Fibroblast of lung (primary cell): Measurements from ENCODE around the gene HAND1. TPM values are rescaled to one million over a fixed set of nuclear protein-coding genes. Genes with fewer than 3 reads are reported as not detected.

ENCODE experiments used
- DNase-seq, 2 donors: peaks; one replicate each; pipeline versions ENCODE4 v3.0.0 to v3.0.0-alpha.2; 2010; ENCODE audit warnings: low read depth in 2 of 2
- H2AFZ ChIP-seq: 2 replicates; pipeline ENCODE4 v1.5.1; 2012; ENCODE audit warnings: low read length, control low read depth, inconsistent platforms
- H3K27ac ChIP-seq: 2 replicates; pipeline ENCODE4 v1.5.1; 2011; ENCODE audit warnings: low read length, control low read depth; ENCODE audit not compliant: insufficient read depth
- H3K27me3 ChIP-seq: 2 replicates; pipeline ENCODE4 v1.5.1; 2011; ENCODE audit warnings: mild to moderate bottlenecking, low read length; ENCODE audit not compliant: control insufficient read depth, insufficient read depth
- H3K36me3 ChIP-seq: 2 replicates; pipeline ENCODE4 v1.5.1; 2011; ENCODE audit warnings: low read length; ENCODE audit not compliant: control insufficient read depth, insufficient read depth
- H3K4me1 ChIP-seq: 2 replicates; pipeline ENCODE4 v1.5.1; 2011; ENCODE audit warnings: low read length; ENCODE audit not compliant: control insufficient read depth, insufficient read depth; ENCODE audit errors: extremely low read depth
- H3K4me2 ChIP-seq: 2 replicates; pipeline ENCODE4 v1.5.1; 2011; ENCODE audit warnings: low read length, control low read depth; ENCODE audit not compliant: insufficient read depth; ENCODE audit errors: extremely low read depth
- H3K4me3 ChIP-seq, 4 experiments: fragments of 200-600 bp in 1 of 4; sonication (generic) in 1 of 4; replicated peaks in 1 of 4; 2 replicates each; pipeline ENCODE4 v1.5.1; 2011 to 2016; ENCODE audit warnings: low read length in 4 of 4, low read depth in 3 of 4, mild to moderate bottlenecking in 3 of 4, control low read depth in 2 of 4, inconsistent platforms in 1 of 4, mixed read lengths in 1 of 4; ENCODE audit not compliant: insufficient read depth in 1 of 4; ENCODE audit errors: control extremely low read depth in 1 of 4
- H3K79me2 ChIP-seq: 2 replicates; pipeline ENCODE4 v1.5.1; 2012; ENCODE audit warnings: mild to moderate bottlenecking, low read length, inconsistent platforms; ENCODE audit not compliant: control insufficient read depth, insufficient read depth
- H3K9ac ChIP-seq: 2 replicates; pipeline ENCODE4 v1.5.1; 2011; ENCODE audit warnings: mild to moderate bottlenecking, low read length, control low read depth; ENCODE audit not compliant: insufficient read depth
- H3K9me3 ChIP-seq: 2 replicates; pipeline ENCODE4 v1.5.1; 2012; ENCODE audit warnings: low read depth, low read length; ENCODE audit not compliant: control insufficient read depth, insufficient read depth
- H4K20me1 ChIP-seq: 2 replicates; pipeline ENCODE4 v1.5.1; 2011; ENCODE audit warnings: low read length; ENCODE audit not compliant: control insufficient read depth, insufficient read depth; ENCODE audit errors: extremely low read depth
- EZH2 ChIP-seq: IDR thresholded peaks from 2 replicates; pipeline ENCODE4 v1.5.1; 2012; ENCODE audit warnings: low read length, control low read depth, mild to moderate bottlenecking; ENCODE audit errors: missing control alignments
- polyA plus RNA-seq, 2 donors: library from polyadenylated mRNA; depleted of rRNA in 1 of 2; stranded (reverse) in 1 of 2; unstranded in 1 of 2; fragments of >200 nt; gene quantifications; 2 replicates each; pipeline ENCODE4 v1.2.1, GENCODE V29; 2011 to 2012; ENCODE audit warnings: missing spikeins in 1 of 2
- total RNA-seq: library from RNA; depleted of rRNA; stranded (reverse); fragments of >200 nt; gene quantifications from 2 replicates; pipeline ENCODE4 v1.2.1, GENCODE V29; 2014
- TF ChIP-seq, protein P1 (sequence below), 2 donors: IDR thresholded peaks in 1 of 2; conservative IDR thresholded peaks in 1 of 2; 1 replicate in 1 of 2; 2 replicates in 1 of 2; pipeline ENCODE4 v1.5.1; 2011 to 2012; ENCODE audit warnings: low read length in 2 of 2, control low read depth in 1 of 2, inconsistent platforms in 1 of 2, low read depth in 1 of 2, mild to moderate bottlenecking in 1 of 2

Gene HAND1
- total and polyA plus RNA-seq, 2 donors (not counting 1 experiment from before 2014, with no cell fraction given), result not detected

DNA sequence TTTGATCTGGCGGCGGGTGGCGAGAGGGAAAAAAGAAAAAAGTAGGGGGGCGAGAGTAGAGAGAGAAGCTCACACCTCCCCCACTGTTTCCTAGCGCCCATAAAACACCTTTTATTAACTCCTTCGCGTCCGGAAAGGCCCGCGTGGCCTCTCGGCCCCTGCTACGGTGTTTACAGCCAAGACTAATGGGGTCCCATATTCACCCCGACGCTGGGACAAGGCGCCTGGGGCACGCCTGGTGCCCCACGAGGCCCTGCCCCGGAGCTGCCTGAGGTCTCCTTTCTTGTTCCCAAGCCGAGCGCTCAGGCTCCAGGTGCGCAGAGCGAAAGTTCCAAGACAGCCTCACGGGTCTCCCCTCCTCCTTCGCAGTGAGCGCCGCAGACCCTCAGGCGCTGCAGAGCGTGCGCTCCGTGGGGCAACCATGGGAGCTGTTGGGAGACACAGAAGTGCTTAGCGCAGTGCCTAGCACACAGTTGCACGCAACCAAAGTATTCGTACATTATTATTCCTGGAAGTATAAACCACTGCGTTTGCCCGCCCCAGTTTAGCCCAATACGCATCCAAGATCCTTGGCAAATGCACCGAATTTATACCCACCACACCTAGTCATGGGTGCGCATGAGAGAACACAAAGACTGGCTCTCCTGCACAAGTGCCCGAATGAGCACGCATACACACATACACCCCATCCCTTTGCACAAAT, 4.3 kb downstream of the HAND1 start:
- no peaks in the 10 kb centered on the region for H3K9me3 ChIP-seq
- H3K4me1 ChIP-seq, result no peaks in the 10 kb centered on the region
- H3K4me2 ChIP-seq, result no peak overlapping the region
- no peak overlapping the region for H3K4me3 ChIP-seq
- no peak for DNase-seq
- no peaks in the 10 kb centered on the region for H3K36me3 ChIP-seq
- H3K27me3 ChIP-seq, result peaks cover 85% of the 10 kb centered on the region
- no peak overlapping the region for H3K27ac ChIP-seq
- H2AFZ ChIP-seq, result no peak overlapping the region
- H3K79me2 ChIP-seq, result no peaks in the 10 kb centered on the region
- TF ChIP-seq, protein P1, sequence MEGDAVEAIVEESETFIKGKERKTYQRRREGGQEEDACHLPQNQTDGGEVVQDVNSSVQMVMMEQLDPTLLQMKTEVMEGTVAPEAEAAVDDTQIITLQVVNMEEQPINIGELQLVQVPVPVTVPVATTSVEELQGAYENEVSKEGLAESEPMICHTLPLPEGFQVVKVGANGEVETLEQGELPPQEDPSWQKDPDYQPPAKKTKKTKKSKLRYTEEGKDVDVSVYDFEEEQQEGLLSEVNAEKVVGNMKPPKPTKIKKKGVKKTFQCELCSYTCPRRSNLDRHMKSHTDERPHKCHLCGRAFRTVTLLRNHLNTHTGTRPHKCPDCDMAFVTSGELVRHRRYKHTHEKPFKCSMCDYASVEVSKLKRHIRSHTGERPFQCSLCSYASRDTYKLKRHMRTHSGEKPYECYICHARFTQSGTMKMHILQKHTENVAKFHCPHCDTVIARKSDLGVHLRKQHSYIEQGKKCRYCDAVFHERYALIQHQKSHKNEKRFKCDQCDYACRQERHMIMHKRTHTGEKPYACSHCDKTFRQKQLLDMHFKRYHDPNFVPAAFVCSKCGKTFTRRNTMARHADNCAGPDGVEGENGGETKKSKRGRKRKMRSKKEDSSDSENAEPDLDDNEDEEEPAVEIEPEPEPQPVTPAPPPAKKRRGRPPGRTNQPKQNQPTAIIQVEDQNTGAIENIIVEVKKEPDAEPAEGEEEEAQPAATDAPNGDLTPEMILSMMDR (conservative IDR thresholded peaks at IDR 0.05 in 1 of 2, IDR thresholded peaks at IDR 0.05 in 1 of 2; ENCODE audit: low read depth in 1 of 2, low read length in 2 of 2), result no peak
- peak; percentile 82 for TF ChIP-seq EZH2
- H3K9ac ChIP-seq, result no peak overlapping the region
- H4K20me1 ChIP-seq, result no peaks in the 10 kb centered on the region

DNA sequence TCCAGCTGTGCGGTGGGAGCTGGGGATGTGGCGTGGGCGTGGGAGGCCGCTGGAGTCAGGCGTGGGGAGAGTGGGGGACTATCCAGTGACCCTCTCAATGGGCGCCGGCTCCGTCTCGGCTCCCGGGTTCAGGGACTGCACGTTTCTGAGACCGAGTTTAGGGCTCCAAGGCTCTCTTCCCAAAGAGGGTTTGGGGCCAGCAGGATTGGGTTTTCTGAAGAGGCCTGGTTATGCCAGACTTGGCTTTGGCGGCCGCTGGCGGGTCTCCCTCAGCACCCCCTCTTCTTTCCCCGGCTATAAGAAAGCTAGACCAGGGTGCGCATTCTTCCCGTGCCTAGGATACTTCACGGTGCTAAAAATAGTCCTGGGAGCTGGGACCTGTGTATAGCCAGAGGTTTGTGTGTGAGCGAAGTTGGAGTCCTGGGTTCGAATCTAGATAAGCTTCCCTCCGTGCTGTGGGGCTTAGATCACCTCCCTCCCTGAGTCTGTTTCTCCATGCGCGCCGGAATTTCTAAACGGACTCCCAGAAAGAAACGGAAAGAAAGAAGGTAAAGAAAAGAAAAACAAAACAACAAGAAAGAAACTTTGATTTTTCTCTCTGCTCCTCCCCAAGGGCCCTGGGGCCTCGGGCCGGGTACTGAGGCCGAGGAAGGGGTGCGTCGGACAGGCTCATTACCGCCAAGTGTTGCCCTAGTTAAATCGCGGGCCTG, 5.0 kb downstream of the HAND1 start:
- Histone ChIP-seq H3K4me1 (no peaks in the 10 kb centered on the region), H3K79me2 (no peaks in the 10 kb centered on the region), H3K9ac (no peak overlapping the region), H3K4me2 (no peak overlapping the region), H3K9me3 (no peaks in the 10 kb centered on the region), H3K27ac (no peak overlapping the region), H3K4me3 (no peak overlapping the region), H2AFZ (no peak overlapping the region), H4K20me1 (no peaks in the 10 kb centered on the region), H3K36me3 (no peaks in the 10 kb centered on the region), H3K27me3 (peaks cover 80% of the 10 kb centered on the region)
- TF ChIP-seq, protein P1 (conservative IDR thresholded peaks at IDR 0.05 in 1 of 2, IDR thresholded peaks at IDR 0.05 in 1 of 2; ENCODE audit: low read depth in 1 of 2, low read length in 2 of 2), result no peak
- TF ChIP-seq EZH2, result peak; percentile 89
- DNase-seq, result peak in 1 of 2 donors; percentile 19

DNA sequence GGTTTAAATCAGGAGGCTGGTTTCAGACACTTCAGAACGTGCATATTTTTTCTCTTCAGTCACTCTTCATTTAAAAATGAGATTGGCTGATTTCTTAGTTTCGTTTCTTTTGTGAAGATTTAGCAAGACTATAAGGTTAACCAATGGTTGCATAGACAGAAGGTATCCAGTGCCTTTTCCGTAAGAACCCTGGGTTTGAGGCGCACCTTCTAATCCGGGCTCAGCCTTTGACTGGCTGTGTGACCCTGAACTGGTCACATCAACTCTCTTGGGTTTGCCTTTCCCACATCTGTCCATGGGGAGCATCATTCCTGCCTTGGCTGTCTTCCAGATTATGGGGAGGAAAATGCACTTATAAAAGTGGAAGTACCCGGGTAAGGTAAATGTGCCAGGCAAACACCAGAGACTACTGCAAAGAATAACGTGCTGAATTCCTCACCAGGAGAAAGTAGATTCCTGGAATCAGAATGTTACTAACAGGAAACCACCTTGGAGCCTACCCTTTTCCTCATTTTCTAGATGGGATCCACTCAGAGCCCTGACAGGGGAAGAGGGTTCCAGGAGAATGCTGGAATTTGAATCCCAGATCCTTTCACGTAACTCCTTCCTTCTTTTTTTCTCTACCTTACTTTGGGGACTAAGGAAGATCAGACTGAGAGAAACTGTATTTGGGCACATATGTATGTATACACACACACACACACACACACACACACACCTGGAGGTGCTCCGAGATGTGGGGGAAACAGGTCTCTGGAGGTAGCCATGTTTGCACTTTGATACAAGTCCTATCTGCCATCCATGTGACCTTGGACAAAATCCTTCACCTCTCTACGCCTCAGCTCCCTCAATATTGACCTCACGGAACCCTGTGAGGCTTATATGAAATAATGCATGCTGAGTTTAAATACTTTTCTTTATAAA, 6.8 kb downstream of the HAND1 start:
- no peak overlapping the region for H2AFZ ChIP-seq
- no peaks in the 10 kb centered on the region for H3K9me3 ChIP-seq
- no peak for DNase-seq
- no peak overlapping the region for H3K9ac ChIP-seq
- peaks cover 62% of the 10 kb centered on the region for H3K27me3 ChIP-seq
- no peak for TF ChIP-seq EZH2
- TF ChIP-seq, protein P1 (conservative IDR thresholded peaks at IDR 0.05 in 1 of 2, IDR thresholded peaks at IDR 0.05 in 1 of 2; ENCODE audit: low read depth in 1 of 2, low read length in 2 of 2), result no peak
- no peak overlapping the region for H3K27ac ChIP-seq
- no peaks in the 10 kb centered on the region for H4K20me1 ChIP-seq
- no peak overlapping the region for H3K4me2 ChIP-seq
- no peaks in the 10 kb centered on the region for H3K4me1 ChIP-seq
- H3K4me3 ChIP-seq, result no peak overlapping the region
- H3K79me2 ChIP-seq, result no peaks in the 10 kb centered on the region
- H3K36me3 ChIP-seq, result no peaks in the 10 kb centered on the region
